ENCODE data around the gene HAUS6. TPM values are rescaled to one million over a fixed set of nuclear protein-coding genes. Genes with fewer than 3 reads are reported as not detected.
A peak's percentile ranks its signal among the peaks of the same experiment; 100 is the strongest.

Gene HAUS6
- total and polyA plus RNA-seq, 3 donors from 2014 or later: 21.9 to 35.7 (median 30.4) TPM

GRCh38 chr9:19032406-19032805 is 70.3 kb downstream of the HAUS6 start:
- no peaks in the 10 kb centered on the region for H3K9me3 ChIP-seq
- no peak for DNase-seq
- no peak overlapping the region for H3K4me3 ChIP-seq
- intact Hi-C loops (cut with DNase I; ENCODE audit: low total_unique reads): no loop called here
- H3K27me3 ChIP-seq: no peaks in the 10 kb centered on the region
- no peak overlapping the region for H3K27ac ChIP-seq
- no peaks in the 10 kb centered on the region for H3K36me3 ChIP-seq (ENCODE audit: low read depth, missing control alignments)
- TF ChIP-seq CTCF (IDR thresholded peaks at IDR 0.05): no peak
- TF ChIP-seq POLR2A (IDR thresholded peaks at IDR 0.05): no peak
- H3K4me1 ChIP-seq: peaks cover 12% of the 10 kb centered on the region
- WGBS, 2 donors: 63 to 71% methylated on average over 9 to 14 of the region's 14 CpGs

- H3K27ac ChIP-seq: no peak overlapping the region
- no peaks in the 10 kb centered on the region for H3K9me3 ChIP-seq
- H3K36me3 ChIP-seq (ENCODE audit: low read depth, missing control alignments): no peaks in the 10 kb centered on the region
- no peak for DNase-seq
- WGBS, 2 donors: 80 to 90% methylated on average over 1 of the region's 1 CpG
- intact Hi-C loops (cut with DNase I; ENCODE audit: low total_unique reads): no loop called here
- peaks cover 12% of the 10 kb centered on the region for H3K4me1 ChIP-seq
- TF ChIP-seq POLR2A (IDR thresholded peaks at IDR 0.05) (no peak), CTCF (IDR thresholded peaks at IDR 0.05) (no peak)
- H3K4me3 ChIP-seq: no peak overlapping the region
- H3K27me3 ChIP-seq: no peaks in the 10 kb centered on the region
Observed at GRCh38 chr9:19030899-19031298, 71.8 kb downstream of the HAUS6 start.

- 26 to 33% methylated on average over 8 of the region's 8 CpGs for WGBS, 2 donors
- intact Hi-C loops (cut with DNase I; ENCODE audit: low total_unique reads): no loop called here
- Histone ChIP-seq H3K4me1 (peaks cover 12% of the 10 kb centered on the region), H3K36me3 (ENCODE audit: low read depth, missing control alignments) (no peaks in the 10 kb centered on the region), H3K27ac (no peak overlapping the region), H3K27me3 (no peaks in the 10 kb centered on the region), H3K4me3 (no peak overlapping the region), H3K9me3 (no peaks in the 10 kb centered on the region)
- TF ChIP-seq POLR2A (IDR thresholded peaks at IDR 0.05) (no peak), CTCF (IDR thresholded peaks at IDR 0.05) (peak; percentile 48 to 82 (median 64))
- DNase-seq: peak; percentile 62
Observed at GRCh38 chr9:19028835-19029451, 73.8 kb downstream of the HAUS6 start.

GRCh38 chr9:19027825-19028224 is 74.9 kb downstream of the HAUS6 start:
- intact Hi-C loops (cut with DNase I; ENCODE audit: low total_unique reads): no loop called here
- WGBS, 2 donors: 49 to 72% methylated on average over 8 to 21 of the region's 22 CpGs

More at GRCh38 chr9:19027825-19028224, 74.9 kb downstream of the HAUS6 start:
- H3K36me3 ChIP-seq (ENCODE audit: low read depth, missing control alignments): no peaks in the 10 kb centered on the region
- H3K27me3 ChIP-seq: no peaks in the 10 kb centered on the region
- TF ChIP-seq CTCF (IDR thresholded peaks at IDR 0.05) (no peak), POLR2A (IDR thresholded peaks at IDR 0.05) (no peak)
- H3K9me3 ChIP-seq: no peaks in the 10 kb centered on the region
- H3K27ac ChIP-seq: no peak overlapping the region
- H3K4me3 ChIP-seq: no peak overlapping the region
- H3K4me1 ChIP-seq: peaks cover 12% of the 10 kb centered on the region
- no peak for DNase-seq

Data from testis (tissue), 3 donors.